Stimulated activated CD8-positive, alpha-beta memory T cell treated with anti-CD3 and anti-CD28 coated beads, Interleukin-7, amount 100 ng/mL, for 4 hours (primary cell): ENCODE results near the gene FOXP2.

ENCODE experiments used
- DNase-seq, 2 donors: peaks; one replicate each; pipeline ENCODE4 v3.0.0-alpha.2; 2020; ENCODE audit warnings: low read depth in 2 of 2

FOXP2 gene

DNA sequence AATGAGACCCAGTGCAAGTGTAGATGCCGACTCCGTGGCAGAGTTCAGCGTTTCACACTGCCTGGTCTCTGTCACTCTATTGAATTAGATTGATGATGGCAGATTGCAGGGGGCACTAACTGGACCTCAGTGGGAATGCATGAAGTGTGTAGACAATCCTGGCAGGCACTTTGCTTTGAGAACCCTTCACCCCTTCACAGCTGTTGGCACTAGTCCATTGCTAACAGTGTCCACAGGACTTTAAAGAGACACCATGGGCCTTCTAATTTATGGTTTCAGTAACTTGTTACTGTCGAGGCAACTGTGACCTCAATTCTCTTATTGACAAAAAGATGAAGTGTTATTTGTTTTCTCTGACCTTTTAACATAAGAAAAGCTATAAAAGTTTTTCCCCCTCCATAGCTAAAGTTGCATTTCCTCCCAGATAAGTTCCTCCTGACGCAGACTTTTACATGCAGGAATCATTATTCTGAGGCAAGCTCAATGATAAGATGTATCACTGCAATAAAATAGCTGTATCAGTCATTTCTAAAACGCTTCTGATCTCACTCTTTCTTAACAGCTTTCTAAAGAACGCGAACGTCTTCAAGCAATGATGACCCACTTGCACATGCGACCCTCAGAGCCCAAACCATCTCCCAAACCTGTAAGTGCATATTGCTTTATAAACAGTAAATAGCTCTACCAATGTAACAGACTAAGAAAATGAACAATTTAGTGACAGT is 238.9 kb downstream of the FOXP2 start:
- no peak for DNase-seq

GRCh38 chr7:114656466-114656865 is 241.9 kb downstream of the FOXP2 start:
- no peak for DNase-seq

- no peak for DNase-seq
Observed at GRCh38 chr7:114657279-114657678, 242.7 kb downstream of the FOXP2 start.

DNA sequence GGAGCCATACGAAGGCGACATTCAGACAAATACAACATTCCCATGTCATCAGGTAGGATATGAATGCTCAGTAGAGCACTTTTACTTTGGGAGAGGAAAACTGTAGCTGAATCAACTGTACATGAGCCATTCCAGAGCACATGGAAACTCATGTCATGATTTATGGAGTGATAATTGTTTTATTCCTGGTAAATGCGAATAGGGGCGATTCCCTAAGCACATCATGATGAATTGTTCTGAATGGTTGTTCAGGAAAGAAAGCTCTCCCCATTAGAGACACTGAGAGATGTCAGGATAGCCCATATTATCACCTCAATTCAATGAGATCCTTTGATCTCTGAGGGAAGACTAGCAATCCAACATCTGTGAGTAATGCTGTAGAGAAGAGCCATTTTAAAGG is 243.6 kb downstream of the FOXP2 start:
- DNase-seq, result no peak

GRCh38 chr7:114659409-114660125 is 245.0 kb downstream of the FOXP2 start:
- no peak for DNase-seq

DNA sequence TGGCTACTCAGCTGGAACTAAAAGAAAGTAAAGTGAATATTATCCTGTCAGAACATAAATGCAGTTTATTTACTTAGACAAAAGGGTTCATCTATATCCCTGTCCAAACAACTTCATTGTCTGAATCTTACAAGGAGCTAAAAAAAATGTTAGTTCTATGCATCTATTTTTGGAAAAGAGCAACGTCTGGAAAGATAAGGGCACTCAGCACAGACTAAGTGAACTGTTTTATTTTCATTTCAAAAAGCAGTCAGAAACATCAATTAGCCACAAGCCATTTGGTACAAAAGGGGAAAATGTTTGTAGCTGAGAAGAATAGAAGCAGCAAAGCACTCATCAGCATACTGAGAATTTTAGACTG is 245.5 kb downstream of the FOXP2 start:
- DNase-seq, result no peak

- DNase-seq, result no peak
Observed at GRCh38 chr7:114660753-114661152, 246.1 kb downstream of the FOXP2 start.

- no peak for DNase-seq
Observed at GRCh38 chr7:114662002-114662677, 247.5 kb downstream of the FOXP2 start.

DNA sequence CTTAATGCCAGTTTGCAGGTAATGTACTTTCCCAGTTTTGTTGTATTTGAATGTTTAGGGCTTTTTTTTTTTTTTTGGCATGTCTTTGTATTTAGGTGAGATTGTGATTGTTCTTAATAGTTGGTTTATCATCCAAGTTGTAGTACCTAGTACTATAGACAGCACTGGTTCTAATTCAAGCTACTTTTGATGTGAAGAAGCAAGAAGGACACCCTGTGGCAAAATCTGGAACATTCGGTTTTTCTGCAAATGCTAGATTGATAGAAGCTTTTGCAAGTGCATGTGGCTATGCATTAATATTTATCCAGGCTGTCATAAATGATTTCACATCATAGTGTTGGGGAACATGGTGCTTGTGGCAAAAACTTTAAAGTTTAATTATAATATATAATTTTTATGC is 248.9 kb downstream of the FOXP2 start:
- DNase-seq, result no peak

DNA sequence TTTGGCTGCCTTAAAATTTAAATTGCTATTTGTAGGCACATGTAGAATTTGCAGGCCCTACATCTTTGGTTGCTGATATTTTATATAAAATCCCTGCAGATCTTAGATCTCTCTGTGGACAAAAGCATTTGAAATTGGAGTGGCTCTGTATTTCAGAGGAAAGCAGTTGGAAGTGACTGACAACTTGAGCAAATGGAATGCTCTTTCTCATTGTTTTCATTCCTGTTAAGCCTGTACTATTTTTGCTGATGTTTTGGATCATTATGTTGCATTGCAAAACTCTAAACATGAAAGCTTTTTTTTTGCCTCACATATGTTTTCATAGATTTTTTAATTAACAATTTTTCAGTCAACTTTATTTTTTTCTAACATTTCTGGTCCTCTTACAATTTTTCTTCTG is 256.1 kb downstream of the FOXP2 start:
- DNase-seq, result no peak

GRCh38 chr7:114671563-114672123 is 257.0 kb downstream of the FOXP2 start:
- no peak for DNase-seq

DNA sequence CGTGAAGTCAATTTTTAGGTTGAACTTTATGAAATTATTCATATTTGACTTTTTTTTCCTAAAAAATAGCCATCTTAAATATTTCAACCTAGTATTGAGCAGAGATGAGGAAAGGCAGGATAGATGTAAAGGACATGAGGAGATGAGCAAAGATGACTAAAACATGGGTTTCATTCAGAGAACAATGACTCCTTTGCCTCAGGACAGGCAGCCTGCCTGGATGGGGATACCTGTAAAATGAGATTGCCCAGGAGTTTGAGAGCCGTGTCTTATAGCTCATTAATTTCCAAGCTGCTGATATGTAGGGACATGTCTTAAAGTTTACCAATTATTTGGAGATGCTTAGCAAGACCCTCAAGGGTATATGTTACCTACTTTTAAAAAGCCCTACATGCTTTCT is 263.5 kb downstream of the FOXP2 start:
- no peak for DNase-seq

DNA sequence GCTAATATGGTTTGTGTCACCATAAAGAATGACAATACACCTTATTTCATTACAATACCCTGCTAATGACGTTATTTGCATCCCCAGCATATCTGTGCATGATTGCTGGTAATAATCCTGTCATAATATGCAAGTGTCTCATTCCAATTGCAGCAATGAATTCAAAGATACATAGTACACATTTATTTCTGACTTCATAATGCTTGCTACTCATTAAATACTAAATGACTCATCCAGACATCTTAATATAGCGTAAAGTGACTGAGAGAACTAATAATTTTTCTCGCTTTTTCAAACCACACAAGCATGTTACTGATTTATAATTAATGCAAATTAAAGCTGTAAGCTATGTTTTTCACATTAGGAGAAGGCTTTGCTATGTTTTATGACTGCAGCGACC is 272.6 kb downstream of the FOXP2 start:
- DNase-seq, result no peak

DNA sequence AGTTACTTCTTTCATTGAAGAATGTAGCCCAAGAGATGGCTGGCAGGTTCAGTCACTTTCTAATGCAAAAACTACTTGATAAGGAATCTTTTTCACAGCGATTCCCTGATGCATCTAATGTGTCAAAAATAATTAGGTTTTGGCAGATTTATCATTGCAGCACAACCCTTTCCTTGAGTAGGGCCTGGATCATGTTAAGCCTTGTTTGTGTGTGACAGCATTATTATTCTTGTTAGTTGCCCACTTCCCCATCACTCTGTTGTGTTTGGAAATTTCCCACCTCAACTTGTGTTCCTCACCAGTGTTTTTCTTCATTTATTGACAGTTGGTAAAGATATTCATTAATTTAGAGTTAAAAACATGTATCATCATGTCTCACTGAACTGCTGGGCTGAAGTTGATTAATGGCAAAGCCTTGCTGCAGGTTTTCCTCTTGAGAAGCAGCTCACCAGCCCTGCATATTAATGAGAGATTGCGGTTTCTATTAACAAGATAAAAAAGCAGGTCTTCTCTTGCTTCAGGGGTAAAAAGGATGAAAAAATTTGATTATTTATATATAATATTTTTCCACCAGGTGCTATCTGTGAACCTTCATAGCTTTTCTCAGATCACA is 273.9 kb downstream of the FOXP2 start:
- DNase-seq, result no peak

DNA sequence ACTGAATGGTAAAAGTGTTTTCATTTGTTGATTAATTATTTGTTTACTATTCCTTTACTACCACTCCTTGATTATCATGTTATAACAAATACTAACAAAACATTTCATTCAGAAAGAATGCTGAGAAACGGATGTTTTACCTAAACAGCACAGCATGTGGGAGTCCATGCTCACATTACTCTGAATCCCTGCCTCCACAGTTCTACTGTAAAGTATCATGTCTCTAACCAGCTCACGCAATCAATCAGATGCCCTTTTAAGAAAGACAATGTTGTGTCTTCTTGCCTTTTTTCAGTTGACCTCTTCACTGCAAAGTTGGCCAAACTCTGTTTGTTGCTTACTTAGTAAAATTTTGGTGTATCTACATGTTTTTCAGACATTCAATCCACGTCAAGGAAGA is 274.8 kb downstream of the FOXP2 start:
- no peak for DNase-seq

- DNase-seq, result no peak
Observed at GRCh38 chr7:114691605-114692004, 277.0 kb downstream of the FOXP2 start.

- no peak for DNase-seq
Observed at GRCh38 chr7:114695182-114695581, 280.6 kb downstream of the FOXP2 start.

- DNase-seq, result no peak
Observed at GRCh38 chr7:114700247-114700928, 285.8 kb downstream of the FOXP2 start.

DNA sequence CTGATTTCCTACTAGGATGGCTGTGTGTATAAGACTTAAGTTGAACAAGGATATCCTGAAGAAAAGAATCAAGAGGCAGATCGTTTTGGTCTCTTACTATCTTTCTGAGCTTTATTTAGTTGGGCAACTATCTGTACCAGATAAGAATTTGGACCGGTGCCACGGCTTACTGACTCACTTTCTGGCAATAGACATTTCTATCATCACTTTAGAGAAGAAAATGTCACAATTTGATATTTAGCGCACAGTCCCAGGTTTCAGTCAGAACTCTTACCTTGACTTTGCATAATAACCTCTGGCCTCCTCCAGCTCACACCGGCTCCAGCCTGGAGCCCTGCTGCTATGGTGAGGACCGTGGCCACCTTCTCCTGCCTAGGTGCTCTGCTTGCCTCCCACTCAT is 289.1 kb downstream of the FOXP2 start:
- DNase-seq, result no peak

- no peak for DNase-seq
Observed at GRCh38 chr7:114708646-114709045, 294.0 kb downstream of the FOXP2 start.

GRCh38 chr7:114710499-114710898 is 295.9 kb downstream of the FOXP2 start:
- no peak for DNase-seq

GRCh38 chr7:114711241-114711640 is 296.6 kb downstream of the FOXP2 start:
- DNase-seq, result no peak
